GM18498 (cell line): Measurements from ENCODE around the gene SFMBT1.

Source experiments
- ATAC-seq: cut with Tn5 transposase; IDR thresholded peaks from one replicate; pipeline ENCODE4 v1.9.1; 2021; ENCODE audit warnings: mild to moderate bottlenecking, moderate library complexity; ENCODE audit not compliant: unreplicated experiment

Gene SFMBT1, protein sequence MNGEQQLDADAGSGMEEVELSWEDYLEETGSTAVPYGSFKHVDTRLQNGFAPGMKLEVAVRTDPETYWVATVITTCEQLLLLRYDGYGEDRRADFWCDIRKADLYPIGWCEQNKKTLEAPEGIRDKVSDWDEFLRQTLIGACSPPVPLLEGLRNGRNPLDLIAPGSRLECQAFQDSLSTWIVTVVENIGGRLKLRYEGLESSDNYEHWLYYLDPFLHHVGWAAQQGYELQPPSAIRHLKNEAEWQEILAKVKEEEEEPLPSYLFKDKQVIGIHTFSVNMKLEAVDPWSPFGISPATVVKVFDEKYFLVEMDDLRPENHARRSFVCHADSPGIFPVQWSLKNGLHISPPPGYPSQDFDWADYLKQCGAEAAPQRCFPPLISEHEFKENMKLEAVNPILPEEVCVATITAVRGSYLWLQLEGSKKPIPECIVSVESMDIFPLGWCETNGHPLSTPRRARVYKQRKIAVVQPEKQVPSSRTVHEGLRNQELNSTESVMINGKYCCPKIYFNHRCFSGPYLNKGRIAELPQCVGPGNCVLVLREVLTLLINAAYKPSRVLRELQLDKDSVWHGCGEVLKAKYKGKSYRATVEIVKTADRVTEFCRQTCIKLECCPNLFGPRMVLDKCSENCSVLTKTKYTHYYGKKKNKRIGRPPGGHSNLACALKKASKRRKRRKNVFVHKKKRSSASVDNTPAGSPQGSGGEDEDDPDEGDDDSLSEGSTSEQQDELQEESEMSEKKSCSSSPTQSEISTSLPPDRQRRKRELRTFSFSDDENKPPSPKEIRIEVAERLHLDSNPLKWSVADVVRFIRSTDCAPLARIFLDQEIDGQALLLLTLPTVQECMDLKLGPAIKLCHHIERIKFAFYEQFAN

DNA sequence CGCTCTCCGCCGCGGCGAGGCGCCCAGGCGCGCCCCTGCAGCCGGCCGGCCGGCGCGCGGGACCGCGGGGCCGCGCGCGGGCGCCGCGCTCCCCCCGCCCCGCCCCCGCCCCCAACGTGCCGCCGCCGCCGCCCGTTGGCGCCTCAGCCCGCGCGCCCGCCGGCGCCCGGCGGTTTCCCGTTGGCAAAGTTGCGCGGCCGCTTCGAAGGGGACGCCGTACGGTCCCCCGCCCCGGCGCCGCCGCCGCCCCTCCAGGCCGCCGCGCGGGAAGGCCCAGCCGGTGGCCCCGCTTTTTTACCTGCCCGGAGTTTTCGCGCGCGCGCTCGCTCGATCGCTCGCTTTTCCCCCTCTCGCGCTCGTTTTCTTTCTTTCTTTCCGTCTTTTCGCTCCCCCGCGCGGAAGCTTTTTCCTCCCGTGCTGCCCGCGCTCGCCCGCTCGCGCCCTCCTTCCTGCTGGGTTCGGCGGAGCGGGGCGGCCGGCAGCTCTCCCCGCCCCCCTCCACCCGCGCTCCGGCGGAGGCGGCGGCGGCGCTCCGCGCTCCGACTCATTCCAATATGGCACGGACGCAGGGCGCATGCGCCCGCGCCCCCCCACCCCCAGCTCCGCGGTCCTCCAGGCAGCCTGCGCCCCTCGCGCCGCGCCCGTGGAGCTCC, at the start of gene SFMBT1:
SFMBT1 (minus strand) TSS at position 556 of the 653 bp plus-strand sequence. CDS start 76,945 bp downstream, outside the sequence.
- peak; percentile 61 for ATAC-seq

DNA sequence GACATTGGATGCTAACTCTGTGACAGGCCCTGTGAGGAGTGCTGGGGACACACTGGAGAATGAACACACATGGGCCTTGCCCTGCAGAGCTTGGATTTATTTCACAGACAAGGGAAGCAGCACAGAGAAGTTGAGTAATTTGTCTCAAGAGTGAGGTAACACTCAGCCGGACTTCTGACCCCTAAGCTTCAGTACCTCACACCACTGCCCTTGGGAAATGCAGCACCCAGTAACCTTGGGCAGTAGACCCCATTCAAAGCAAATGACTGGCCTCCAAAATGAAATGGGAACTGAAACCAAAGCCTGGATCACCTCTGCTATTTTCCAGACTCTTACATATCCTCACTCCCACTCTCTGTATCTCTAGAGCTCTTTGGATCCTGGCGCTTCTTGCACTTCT, 47.1 kb upstream of the SFMBT1 start:
- ATAC-seq, result no peak

DNA sequence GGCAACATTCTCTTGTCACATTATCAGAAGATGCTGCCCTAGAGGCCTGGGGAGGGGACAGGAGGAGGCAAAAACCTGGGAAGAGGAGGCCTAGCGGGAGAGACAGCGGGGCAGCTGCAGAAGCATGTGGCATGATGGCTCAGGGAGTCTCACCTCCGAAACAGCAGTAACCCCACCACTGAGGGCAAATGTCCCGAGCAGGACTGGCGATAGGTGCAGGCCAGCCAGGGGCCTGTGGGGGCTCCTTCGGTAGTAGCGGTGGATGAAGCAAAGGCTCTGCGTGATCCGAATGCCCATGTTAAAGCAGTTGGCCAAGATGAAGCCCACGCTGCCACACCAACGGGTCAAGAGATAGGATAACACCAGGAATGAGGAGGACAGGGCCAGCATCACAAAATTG, 46.3 kb upstream of the SFMBT1 start:
- no peak for ATAC-seq

DNA sequence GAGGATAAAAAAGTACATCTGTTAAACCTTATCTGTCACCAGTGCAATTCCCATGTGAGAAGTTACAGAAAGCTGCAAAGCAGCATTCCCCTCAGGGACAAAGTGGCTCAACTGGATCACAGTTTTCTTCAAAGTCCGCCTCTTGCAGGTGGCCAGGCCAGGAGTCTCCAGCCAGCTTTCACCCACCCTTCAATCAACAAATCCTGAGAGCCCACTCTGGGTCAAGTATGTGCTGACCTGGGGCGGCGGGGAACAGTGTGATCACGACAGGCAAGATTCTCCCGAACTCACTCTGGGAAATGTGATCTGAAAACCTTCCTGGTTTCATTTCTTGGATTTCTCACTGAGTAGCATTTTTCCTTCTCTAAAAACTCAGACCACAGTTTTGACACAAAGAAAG, 45.1 kb upstream of the SFMBT1 start:
- ATAC-seq, result no peak

DNA sequence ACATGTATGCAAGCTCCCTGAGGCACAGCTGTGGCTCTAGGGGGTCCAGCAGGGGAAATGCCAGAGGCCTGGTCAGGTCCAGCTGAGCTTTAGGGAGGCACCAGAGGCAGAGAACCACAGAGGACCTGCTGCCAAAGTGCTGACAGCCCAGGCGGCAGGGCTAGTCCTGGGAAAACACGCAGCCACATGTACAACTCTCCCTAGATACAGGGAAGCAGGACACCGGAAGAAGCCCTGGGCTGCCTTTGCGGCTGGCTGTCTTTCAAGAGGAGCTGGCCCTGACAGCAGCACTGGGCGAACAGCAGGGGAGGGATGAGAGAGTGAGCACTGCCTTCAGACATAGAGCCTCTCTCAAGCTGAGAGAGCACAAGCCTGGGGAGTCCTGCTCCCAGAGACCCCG, 43.6 kb upstream of the SFMBT1 start:
- no peak for ATAC-seq

DNA sequence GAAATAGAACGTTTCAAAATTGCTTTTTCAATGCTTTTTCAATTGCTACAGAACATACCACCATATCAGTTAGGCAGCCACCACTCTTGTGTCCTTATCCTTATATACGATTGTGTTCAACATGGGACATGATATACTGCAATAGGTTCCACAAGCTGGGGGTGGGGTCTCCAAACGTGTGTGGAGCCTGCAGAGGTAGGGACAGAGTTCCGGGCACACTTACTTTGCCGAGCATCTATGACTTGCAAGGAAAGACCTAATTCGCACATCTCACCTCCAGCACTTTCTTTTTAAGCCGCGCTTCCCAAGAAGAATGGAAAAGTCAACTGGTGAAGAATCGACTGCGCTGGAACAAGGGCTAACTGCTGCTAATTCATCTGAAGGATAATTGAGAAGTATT, 39.6 kb upstream of the SFMBT1 start:
- ATAC-seq, result no peak

DNA sequence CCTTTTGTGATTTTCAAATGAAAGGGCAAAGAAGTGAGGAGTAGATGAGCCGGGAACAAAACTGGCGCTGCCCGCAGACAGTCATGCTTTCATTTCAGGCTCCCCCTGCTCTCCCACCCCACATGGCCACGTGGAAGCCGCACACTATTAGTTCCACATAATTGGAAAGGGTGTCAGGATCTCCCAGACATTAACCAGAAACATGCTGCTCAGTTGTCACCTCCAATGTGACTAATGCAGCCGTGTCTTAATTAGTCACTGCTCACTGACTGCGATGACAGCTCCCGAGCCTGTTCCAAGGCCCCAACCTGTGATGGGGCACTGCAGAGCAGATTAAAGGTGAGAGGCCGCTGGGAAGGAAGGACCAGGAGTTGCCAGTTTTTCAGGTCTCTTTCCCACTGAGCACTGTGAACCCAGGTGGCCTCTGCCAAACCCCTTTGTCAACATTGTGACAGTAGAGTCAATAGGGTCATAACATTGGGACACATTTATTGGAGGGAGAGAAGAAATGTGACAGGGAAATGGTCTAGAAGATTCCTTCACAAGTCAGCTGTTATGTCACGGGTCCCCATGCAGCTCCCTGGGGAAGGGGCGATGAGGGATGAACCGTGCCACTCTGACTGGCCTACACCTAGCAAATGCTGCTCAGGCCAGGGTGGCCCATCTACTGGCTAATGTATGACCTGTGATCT, 38.6 kb upstream of the SFMBT1 start:
- no peak for ATAC-seq

DNA sequence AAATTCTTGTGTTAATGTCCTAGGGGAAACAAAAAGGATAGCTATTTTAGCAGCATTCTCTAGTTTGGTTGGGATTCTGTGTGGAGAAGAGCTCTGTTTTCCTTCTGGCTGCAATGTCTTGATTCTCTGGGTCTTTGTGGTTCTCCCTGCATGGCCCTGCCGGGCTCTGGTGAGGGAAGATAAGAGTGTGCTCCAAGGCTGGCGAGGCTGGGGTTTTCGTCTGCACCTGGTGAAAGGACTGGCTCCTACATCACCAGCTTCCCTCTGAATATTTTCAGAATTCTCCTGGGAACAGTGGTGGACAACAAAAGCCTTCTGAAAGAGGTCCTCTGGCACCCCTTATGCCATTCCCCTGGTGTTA, 38.1 kb upstream of the SFMBT1 start:
- ATAC-seq, result no peak

DNA sequence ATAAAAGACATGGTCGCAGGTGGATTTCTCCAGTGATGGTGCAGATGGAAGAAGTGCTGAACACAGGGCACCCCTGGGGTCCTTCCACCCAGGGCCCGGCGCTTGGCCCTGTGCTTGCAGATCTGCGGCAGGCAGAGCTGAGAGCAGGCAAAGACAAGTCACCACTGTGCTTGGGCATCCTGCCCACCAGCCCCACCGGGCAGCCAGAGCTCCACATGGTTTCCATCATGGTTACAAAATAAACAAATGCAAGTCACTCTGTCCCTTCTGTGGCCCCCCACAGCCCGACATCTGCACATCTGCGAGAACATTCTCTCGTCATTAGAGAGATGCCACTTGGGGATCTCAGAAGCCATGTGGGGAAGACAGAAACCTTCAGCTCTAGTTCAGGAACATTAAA, 37.6 kb upstream of the SFMBT1 start:
- ATAC-seq, result no peak

DNA sequence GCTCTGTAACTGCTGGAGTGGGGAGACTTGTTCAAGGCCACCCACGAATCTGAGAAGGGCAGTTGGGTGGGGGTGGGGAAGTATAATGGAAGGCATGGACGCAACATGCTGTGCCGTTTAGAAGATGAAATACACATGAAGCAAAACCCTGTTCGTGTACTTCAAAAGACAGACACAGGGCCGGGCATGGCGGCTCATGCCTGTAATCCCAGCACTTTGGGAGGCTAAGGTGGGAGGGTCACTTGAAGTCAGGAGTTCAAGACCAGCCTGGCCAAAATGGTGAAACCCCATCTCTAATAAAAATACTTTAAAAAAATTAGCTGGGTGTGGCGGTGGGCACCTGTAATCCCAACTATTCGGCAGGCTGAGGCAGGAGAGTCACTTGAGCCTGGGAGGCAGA, 36.9 kb upstream of the SFMBT1 start:
- ATAC-seq, result no peak

DNA sequence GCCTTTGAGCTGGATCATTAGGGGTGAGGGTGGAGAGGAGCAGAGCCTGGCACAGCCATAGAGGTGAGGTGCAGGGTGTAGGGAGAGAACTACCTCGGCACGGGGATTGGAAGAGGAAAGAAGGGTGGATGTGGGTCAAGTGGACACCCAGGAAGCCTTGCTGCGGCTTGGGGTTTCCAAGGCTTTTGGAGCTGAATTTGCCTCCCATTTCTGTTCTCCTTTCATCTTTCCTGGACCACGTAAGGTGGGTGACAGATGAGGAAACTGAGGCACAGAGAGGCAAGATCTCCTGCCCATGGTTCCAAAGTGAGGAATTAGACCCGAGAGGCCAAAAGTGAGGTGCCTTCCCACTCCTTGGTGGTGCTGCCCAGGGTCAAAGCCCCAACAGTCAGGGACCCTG, 35.4 kb upstream of the SFMBT1 start:
- ATAC-seq, result no peak

DNA sequence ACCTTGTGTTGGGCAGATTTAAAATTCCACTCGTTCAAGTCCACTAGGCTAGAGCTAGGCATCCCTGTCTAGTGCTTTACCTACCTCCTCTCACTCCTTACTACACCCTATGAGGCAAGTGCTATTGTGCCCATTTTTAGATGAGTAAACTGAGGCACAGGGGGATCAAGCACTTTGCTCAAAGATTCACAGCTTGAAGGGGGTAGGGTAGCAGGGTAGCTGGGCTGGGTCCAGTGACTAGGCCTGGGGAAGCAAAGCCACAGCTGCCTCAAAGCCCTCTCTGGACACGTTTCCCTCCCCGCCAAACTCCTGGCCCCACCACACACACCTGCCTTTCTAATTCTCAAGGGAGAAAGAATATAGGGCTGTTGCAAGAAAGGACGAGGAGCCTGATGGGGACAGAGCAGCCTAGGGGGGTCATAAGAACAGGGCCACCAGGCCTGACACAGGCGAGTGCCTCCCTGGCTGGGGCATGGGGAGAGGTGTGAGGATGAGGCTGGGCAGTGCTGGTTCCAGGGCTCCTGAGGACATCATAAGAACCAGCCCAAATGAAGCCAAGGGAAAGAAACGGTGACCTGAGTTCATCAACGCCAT, 34.8 kb upstream of the SFMBT1 start:
- no peak for ATAC-seq

DNA sequence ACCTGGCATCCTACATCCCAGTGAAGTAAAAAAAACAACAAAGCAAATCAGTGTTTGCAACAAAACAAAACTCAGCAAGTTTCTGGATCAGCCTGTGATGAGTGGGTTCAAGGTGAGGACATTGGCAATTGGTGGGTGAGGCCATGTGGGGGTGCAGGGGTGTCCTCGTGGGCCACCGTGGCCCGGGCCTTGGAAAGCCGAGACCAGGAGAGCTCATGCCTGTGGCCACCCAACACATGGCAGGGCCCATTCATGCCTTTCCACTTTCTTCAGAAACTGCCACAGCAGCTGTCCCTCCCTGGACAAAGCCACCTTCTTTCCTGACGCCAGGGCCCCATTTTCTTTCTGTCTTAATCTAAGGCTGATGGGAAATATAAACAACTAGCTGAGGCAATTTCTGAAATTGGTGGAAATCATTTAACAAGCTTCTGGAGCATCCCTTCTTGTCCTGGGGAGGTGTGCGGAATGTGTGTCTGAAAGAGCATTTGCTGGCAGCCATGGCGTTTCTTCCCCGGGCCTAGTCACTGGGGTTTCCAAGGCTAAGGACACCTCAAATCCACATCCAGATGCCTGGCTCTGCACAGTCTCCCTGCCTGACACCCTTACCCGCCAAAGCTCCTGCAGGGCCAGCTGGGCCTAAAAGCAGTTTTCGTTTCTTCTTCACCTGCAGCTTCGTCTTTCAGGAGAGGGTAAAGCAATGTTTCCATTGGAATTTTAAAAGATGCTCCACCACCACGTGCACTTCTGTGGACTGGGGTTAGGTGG, 34.1 kb upstream of the SFMBT1 start:
- ATAC-seq, result no peak

DNA sequence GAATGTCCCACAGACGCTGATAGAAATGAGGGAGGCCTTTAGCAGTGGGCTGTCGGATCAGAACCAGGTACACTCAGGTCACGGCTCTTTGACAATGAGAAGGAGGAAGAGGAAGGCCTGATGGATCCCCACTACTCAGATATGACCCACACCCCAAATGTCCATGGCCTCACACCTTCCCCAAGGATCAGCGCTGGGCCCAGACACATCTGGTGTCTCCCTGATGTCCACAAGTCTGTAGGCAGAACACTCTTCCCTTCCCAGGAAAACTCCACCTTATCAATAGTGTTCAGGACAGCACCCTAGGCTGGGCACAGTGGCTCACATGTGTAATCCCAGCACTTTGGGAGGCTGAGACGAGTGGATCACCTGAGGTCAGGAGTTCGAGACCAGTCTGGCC, 33.3 kb upstream of the SFMBT1 start:
- no peak for ATAC-seq

DNA sequence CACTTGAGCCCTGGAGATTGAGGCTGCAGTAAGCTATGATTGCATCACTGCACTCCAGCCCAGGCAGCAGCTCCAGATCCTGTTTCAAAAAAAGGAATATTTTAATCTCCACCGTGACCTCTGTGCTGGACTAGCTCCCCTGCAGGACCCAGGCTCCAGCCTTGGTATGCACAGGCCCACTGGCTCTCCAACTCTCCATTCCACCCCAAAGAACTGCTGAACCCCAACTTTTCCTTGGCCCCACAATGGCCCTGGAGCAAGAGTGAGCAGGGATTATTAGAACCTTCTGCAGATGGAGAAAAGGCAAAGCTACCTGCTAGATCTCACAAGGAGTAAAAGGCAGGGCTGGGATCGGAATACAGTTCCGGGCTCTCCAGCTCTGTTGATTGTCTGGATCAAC, 32.8 kb upstream of the SFMBT1 start:
- no peak for ATAC-seq

DNA sequence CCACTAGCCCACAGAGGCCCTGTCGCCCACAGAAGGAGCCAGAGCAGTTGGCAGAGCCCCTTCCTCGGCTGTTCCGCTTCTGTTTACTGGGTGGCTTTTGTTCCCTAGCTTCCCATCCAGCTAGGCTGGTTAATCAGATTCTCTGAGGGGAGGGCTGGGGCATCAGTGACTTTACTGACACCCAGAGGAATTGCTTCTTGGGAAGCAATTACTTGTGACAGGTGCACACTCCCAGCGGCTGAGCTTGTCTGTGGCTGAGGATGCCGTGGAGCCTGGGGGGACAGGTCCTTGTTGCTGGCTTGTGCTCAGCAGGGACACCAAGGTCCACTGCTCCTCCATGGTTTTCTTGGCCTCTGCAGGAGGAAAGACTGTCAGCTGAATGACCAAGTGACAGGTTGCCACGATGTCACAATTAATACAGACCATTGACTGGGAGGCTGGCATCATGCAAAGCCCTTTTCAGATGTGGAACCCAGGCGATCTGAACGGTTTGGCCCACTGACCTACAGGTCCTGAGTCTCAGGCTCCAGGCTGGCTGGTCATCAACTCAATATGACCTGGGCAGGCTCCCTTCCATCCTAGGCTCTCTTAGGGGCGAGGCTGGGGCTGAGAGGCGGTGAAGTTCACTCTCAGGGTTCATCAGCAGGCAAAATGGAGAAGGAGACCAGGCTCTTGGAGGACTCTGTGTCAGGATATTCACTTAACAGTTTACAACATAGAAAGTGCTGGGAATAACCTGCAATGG, 31.8 kb upstream of the SFMBT1 start:
- no peak for ATAC-seq

DNA sequence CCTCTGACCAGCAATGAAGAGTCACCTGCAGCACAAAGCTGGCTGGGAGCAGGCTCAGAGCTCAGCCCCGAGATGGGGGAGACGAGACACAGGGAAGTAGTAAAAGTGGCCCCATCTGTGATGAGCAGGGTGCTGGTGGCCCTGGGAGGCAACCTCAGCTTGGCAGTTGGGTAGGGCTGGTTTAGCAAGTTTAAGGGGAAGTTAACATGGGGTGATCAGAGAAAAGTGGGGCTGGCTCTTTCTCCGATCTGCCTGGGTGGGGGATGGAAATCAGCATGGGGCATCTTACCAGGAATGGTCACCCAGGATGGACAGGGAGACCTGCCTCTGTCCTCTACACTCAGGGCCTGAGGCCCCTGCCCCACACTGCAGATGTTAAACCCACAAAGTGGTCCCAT, 29.9 kb upstream of the SFMBT1 start:
- ATAC-seq, result no peak

DNA sequence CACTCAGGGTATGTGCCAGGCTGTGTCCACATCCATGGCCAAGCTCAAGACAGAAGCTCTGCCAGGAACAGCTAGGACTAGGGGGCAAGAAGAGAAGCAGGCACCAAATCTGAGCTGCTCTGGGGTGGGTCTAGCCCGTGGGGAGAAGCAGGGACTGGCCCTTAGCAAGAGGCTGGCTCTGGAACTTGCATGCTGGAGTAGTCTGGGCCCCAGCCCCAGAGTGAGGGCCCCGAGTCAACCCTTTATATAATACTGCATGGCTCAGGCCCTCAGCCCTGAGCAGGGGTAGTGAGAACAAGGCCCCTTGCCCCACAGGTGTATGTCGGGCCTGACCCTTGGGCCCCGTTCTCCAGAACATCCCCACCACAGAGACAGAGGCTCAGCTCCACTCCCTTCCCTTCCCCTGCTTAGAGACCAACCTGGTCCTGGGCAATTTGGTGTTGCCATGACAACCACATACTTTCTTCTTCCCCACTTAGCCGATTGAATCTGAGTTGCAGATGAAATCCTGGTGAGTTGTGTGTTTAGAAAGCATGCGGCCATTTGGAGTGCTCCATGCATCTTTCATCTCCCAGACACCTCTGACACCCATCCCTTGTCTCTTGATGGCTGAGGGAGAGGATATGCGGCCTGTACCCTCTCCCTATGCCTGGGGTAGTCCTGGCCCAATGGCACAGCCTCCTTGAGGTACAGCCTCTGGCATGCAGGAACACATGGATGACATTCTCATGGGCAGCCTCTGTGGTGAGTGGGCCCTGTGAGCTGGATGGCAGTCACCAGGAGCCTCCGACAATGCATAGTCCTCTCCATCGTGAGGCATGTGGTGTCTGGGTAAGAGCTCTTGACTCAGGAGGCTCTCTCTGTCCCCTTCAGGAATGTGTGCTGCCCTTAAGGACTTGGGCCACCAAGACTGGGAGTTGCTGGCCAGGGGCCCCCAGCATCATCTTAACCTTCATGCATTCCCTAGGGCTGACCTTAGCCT, 29.2 kb upstream of the SFMBT1 start:
- ATAC-seq, result no peak
